Measurements from ENCODE around the gene CFAP45. TPM values are rescaled to one million over a fixed set of nuclear protein-coding genes. Genes with fewer than 3 reads are reported as not detected.

CFAP45 gene
- total and polyA plus RNA-seq, 3 donors from 2014 or later: 13.0 to 59.6 (median 30.4) TPM

DNA sequence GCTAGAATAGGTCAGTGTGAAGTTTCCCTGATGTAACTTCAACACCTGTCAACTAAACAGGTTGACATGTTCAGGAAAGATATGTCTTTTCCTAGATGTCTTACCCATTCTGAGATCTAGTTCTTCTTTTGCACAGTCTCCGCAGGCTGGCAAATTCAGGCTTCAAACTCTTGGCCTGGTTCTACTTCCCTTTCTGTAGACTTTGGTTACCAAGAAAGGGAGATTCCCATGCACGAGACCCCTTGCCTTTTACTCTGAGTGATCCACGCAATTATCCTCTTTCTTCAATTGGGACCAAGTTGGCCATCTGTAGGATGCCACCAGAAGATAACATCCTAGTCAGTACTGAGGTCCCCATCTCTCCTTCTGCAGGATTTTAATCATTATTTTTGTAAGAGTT lies 2.0 kb downstream of the CFAP45 start:
- TF ChIP-seq, protein P1, sequence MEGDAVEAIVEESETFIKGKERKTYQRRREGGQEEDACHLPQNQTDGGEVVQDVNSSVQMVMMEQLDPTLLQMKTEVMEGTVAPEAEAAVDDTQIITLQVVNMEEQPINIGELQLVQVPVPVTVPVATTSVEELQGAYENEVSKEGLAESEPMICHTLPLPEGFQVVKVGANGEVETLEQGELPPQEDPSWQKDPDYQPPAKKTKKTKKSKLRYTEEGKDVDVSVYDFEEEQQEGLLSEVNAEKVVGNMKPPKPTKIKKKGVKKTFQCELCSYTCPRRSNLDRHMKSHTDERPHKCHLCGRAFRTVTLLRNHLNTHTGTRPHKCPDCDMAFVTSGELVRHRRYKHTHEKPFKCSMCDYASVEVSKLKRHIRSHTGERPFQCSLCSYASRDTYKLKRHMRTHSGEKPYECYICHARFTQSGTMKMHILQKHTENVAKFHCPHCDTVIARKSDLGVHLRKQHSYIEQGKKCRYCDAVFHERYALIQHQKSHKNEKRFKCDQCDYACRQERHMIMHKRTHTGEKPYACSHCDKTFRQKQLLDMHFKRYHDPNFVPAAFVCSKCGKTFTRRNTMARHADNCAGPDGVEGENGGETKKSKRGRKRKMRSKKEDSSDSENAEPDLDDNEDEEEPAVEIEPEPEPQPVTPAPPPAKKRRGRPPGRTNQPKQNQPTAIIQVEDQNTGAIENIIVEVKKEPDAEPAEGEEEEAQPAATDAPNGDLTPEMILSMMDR (IDR thresholded peaks at IDR 0.05): no peak
- no peaks in the 10 kb centered on the region for H3K36me3 ChIP-seq (ENCODE audit: low read depth, missing control alignments)
- no peak overlapping the region for H3K27ac ChIP-seq
- no peaks in the 10 kb centered on the region for H3K9me3 ChIP-seq
- intact Hi-C loops (cut with DNase I; ENCODE audit: low total_unique reads): no loop called here
- H3K4me1 ChIP-seq: peaks cover 15% of the 10 kb centered on the region
- H3K27me3 ChIP-seq: no peaks in the 10 kb centered on the region
- DNase-seq: no peak
- WGBS, 2 donors: 88 to 90% methylated on average over 3 of the region's 3 CpGs
- no peak overlapping the region for H3K4me3 ChIP-seq

DNA sequence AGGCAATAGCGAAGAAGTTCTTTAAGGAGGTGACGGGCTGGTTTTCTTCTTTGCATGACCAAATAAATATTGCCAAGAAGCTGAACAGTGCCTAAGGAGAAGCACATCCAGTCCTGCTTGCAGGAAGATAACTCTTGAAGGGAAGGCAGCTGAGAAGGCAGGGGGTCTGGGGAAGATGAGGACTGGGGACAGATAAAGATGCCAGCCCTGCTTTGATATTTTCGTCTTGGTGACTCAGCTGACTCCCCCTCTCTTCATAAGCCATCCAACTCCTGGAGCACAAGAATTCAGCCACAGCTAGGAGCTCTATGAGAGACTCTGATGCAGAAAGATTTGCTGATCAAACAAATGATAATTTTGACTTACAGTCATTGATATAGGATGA lies 3.4 kb downstream of the CFAP45 start:
- no peak overlapping the region for H3K27ac ChIP-seq
- intact Hi-C loops (cut with DNase I; ENCODE audit: low total_unique reads): no loop called here
- DNase-seq: no peak
- H3K4me1 ChIP-seq: peaks cover 15% of the 10 kb centered on the region
- TF ChIP-seq, protein P1 (IDR thresholded peaks at IDR 0.05): no peak
- no peak for TF ChIP-seq POLR2A (IDR thresholded peaks at IDR 0.05)
- H3K4me3 ChIP-seq: no peak overlapping the region
- no peaks in the 10 kb centered on the region for H3K9me3 ChIP-seq
- H3K36me3 ChIP-seq (ENCODE audit: low read depth, missing control alignments): no peaks in the 10 kb centered on the region
- WGBS, 2 donors: 61 to 72% methylated on average over 3 of the region's 3 CpGs
- no peaks in the 10 kb centered on the region for H3K27me3 ChIP-seq

DNA sequence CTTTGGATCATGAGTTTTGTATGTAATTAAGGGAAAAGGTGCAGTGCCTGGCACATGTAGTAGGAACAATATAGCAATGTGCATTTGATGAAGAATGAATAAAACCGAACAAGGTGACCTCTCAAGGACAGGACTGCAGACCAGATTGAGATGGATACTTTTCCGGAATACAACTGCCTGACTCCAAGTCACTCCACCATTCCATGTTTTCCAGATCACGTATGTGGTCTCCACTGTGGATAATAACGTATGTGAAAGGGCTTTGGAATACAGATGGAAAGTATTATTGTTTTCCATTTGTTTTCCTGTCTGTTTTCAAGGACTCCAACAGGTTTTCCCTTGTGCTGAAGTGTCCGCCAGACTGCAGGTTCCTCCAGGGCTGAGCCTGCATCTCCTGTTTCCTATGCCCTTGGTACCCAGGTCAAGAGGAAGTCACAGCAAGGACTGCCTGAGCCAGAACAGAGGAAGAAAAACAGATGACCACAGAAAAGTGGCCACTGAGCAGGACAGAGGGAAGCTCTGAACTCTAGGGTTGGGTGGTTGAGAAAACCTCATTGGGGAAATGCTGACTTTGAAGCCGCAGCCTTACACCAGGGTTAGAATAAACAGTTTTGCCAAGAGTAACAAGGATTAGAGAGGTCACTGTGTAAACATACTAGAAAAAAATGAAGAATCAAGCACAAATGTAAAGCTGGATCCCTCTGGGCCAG lies 4.0 kb downstream of the CFAP45 start:
- Histone ChIP-seq H3K9me3 (no peaks in the 10 kb centered on the region), H3K4me1 (peaks cover 13% of the 10 kb centered on the region), H3K27me3 (no peaks in the 10 kb centered on the region), H3K27ac (no peak overlapping the region), H3K4me3 (no peak overlapping the region), H3K36me3 (ENCODE audit: low read depth, missing control alignments) (no peaks in the 10 kb centered on the region)
- WGBS, 2 donors: 58 to 75% methylated on average over 6 of the region's 6 CpGs
- intact Hi-C loops (cut with DNase I; ENCODE audit: low total_unique reads): no loop called here
- no peak for DNase-seq
- TF ChIP-seq POLR2A (IDR thresholded peaks at IDR 0.05): no peak
- TF ChIP-seq, protein P1 (IDR thresholded peaks at IDR 0.05): no peak

DNA sequence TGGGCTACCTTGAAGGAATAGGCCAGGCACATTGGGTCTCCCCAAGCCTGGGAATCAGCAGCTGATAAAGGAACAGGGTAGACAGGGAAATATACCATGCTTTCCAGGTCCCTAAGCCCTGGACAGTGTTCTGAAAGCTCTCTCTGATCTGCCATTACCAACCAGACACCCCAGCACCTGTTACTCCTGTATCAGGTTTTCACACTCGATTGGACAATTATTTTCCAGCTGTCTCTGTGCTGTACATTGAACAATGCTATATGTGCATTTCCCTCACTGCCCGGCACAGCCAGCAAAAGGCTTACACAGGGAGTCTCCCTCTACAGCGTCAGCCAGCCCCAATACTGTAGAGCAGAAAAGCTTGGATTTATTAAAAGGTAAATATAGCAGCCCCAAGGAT lies 4.7 kb downstream of the CFAP45 start:
- intact Hi-C loops (cut with DNase I; ENCODE audit: low total_unique reads): no loop called here
- TF ChIP-seq POLR2A (IDR thresholded peaks at IDR 0.05): no peak
- TF ChIP-seq, protein P1 (IDR thresholded peaks at IDR 0.05): no peak
- 78 to 91% methylated on average over 3 of the region's 3 CpGs for WGBS, 2 donors
- Histone ChIP-seq H3K36me3 (ENCODE audit: low read depth, missing control alignments) (no peaks in the 10 kb centered on the region), H3K9me3 (no peaks in the 10 kb centered on the region), H3K4me1 (peaks cover 6% of the 10 kb centered on the region), H3K27ac (no peak overlapping the region), H3K4me3 (no peak overlapping the region), H3K27me3 (no peaks in the 10 kb centered on the region)
- no peak for DNase-seq

DNA sequence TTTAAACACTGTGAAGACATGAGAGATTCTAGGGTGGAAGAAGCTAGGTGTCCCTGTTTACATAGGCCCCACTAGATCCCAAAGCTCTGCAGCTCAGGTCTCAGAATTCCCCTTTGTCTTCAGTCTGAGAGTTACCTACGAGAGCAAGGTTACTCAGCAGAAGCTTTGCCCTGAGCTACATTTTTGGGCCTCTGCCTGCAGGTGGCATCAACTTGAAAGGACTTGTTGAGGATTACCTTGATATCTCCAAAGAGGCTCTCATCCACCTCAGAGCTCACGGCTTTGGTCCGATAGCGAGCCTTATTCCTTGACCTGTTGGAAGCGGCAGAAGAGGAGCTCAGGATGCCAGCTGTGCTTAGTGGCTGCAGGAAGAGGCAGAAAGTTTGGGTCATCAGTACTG lies 7.0 kb downstream of the CFAP45 start:
- 88 to 95% methylated on average over 5 of the region's 5 CpGs for WGBS, 2 donors
- Histone ChIP-seq H3K27me3 (no peaks in the 10 kb centered on the region), H3K27ac (no peak overlapping the region), H3K4me3 (no peak overlapping the region), H3K36me3 (ENCODE audit: low read depth, missing control alignments) (no peaks in the 10 kb centered on the region), H3K4me1 (no peaks in the 10 kb centered on the region), H3K9me3 (no peaks in the 10 kb centered on the region)
- TF ChIP-seq, protein P1 (IDR thresholded peaks at IDR 0.05): no peak
- TF ChIP-seq POLR2A (IDR thresholded peaks at IDR 0.05): no peak
- DNase-seq: no peak
- intact Hi-C loops (cut with DNase I; ENCODE audit: low total_unique reads): no loop called here
